ENCODE results near the gene ZFAND3.

DNA sequence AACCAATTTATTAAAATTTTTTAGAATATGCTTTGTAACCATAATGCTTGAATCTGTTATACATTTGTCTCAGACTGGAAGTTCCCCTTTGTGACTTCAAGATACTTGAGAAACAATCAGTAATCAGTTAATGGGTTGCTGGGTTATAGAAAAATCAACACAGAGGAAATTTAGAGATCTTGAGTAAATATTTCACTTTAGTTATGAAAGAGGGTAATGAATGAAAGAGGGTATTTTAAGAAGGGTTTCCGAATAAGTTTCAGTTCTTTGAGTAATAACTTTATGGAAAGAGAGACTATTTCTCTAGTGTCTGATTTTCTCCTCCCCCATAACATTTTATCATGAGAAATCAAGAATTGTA lies 21.4 kb downstream of the ZFAND3 start:
- TF ChIP-seq POLR2AphosphoS5 (IDR thresholded peaks at IDR 0.05; ENCODE audit: insufficient read depth, low read depth, low read length) (no peak), POLR2A (IDR thresholded peaks at IDR 0.05; ENCODE audit: low read depth, low read length) (no peak), MYC (IDR thresholded peaks at IDR 0.05; ENCODE audit: low read depth, low read length) (no peak), EZH2 (IDR thresholded peaks at IDR 0.05; ENCODE audit: borderline replicate concordance, low read depth, low read length, severe bottlenecking) (no peak), GATA2 (IDR thresholded peaks at IDR 0.05; ENCODE audit: insufficient read depth, insufficient read length, low read depth, low read length) (no peak), FOS (IDR thresholded peaks at IDR 0.05; ENCODE audit: borderline replicate concordance, insufficient read depth, low read length) (no peak), JUN (IDR thresholded peaks at IDR 0.05; ENCODE audit: borderline replicate concordance, insufficient read depth, insufficient read length, low read depth) (no peak)
- TF ChIP-seq, protein P1, sequence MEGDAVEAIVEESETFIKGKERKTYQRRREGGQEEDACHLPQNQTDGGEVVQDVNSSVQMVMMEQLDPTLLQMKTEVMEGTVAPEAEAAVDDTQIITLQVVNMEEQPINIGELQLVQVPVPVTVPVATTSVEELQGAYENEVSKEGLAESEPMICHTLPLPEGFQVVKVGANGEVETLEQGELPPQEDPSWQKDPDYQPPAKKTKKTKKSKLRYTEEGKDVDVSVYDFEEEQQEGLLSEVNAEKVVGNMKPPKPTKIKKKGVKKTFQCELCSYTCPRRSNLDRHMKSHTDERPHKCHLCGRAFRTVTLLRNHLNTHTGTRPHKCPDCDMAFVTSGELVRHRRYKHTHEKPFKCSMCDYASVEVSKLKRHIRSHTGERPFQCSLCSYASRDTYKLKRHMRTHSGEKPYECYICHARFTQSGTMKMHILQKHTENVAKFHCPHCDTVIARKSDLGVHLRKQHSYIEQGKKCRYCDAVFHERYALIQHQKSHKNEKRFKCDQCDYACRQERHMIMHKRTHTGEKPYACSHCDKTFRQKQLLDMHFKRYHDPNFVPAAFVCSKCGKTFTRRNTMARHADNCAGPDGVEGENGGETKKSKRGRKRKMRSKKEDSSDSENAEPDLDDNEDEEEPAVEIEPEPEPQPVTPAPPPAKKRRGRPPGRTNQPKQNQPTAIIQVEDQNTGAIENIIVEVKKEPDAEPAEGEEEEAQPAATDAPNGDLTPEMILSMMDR (IDR thresholded peaks at IDR 0.05; ENCODE audit: extremely low read depth in 1 of 2, insufficient read depth in 1 of 2, low read depth in 1 of 2, low read length in 2 of 2), result no peak
- TF ChIP-seq, protein P2, sequence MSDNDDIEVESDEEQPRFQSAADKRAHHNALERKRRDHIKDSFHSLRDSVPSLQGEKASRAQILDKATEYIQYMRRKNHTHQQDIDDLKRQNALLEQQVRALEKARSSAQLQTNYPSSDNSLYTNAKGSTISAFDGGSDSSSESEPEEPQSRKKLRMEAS (IDR thresholded peaks at IDR 0.05; ENCODE audit: insufficient read depth, insufficient read length), result no peak
